KOPT-K1 (cell line): ENCODE results near the gene OR6C3.
"Not testable (repeated sequence)": the region's sequence is repeated elsewhere in the genome, so short reads cannot be mapped to it uniquely, and the experiment has no call there.

Experiments
- H3K27ac ChIP-seq: fragments of 200-600 bp; sonication (generic); 2 replicates; pipeline ENCODE4 v1.5.1; 2016; ENCODE audit warnings: antibody characterized with exemption, mild to moderate bottlenecking, low read depth, low read length; ENCODE audit not compliant: poor library complexity, severe bottlenecking
- H3K36me3 ChIP-seq: fragments of 200-600 bp; sonication (generic); 2 replicates; pipeline ENCODE4 v1.5.1; 2017; ENCODE audit warnings: antibody characterized with exemption, mild to moderate bottlenecking, low read length, moderate library complexity; ENCODE audit not compliant: insufficient read depth
- H3K9me3 ChIP-seq: fragments of 200-600 bp; sonication (generic); 2 replicates; pipeline ENCODE4 v1.5.1; 2017; ENCODE audit warnings: antibody characterized with exemption, low read length, mild to moderate bottlenecking; ENCODE audit not compliant: insufficient read depth, poor library complexity, severe bottlenecking

Gene OR6C3

DNA sequence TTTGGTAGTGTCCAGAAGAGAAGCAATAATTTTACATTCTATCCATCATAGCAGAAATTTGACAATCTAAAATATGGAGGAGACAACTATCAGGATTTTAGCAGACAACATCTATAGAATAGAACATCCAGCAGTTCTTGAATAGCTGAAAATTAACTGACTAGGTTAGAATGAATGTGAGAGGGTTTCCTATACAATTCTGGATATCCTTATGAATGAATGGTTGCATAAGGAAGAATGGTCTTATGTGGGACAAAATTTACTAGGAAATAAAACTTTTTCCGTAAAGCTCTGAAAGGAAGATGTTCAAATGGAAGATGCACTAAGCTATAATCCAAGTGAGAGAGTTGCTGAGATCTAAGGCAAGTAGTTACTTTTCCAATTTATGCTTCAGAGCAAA lies at the start of gene OR6C3:
Gene OR6C3, plus strand, starts transcription at position 301 of the 400 bp plus-strand sequence. CDS start 955 bp downstream, outside the sequence.
- Histone ChIP-seq H3K27ac (no peak within 1 kb of the TSS), H3K36me3 (no peaks in the 10 kb centered on the region), H3K9me3 (no peaks in the 10 kb centered on the region)

DNA sequence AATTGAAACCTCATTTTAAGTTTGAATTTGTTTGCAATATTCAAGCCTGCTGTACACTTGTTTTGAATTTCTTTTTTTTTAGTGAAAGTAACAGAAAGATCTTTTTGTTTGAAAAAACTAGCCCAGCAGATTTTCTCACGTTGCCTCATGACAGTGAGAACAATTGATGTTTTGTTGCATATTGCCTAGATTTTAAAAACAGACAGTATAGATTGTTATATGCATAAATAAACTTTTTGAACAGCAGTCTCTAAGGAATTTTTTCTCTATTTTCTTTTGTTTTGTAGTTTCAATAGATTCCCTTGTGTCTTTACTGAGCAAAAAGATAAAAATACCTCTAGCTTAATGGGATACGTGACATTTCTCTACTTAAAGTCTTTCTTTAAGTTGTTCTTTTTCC lies 49.6 kb upstream of the OR6C3 start:
- Histone ChIP-seq H3K27ac (no peak overlapping the region), H3K9me3 (peaks cover 9% of the 10 kb centered on the region), H3K36me3 (no peaks in the 10 kb centered on the region)

GRCh38 chr12:55289999-55290398 lies 40.5 kb upstream of the OR6C3 start:
- no peaks in the 10 kb centered on the region for H3K9me3 ChIP-seq
- H3K27ac ChIP-seq: no peak overlapping the region

GRCh38 chr12:55296469-55296868 lies 34.1 kb upstream of the OR6C3 start, which contains the start of gene OR6C6:
Gene OR6C6 (minus strand): TSS chr12:55296569. CDS start chr12:55295232, 1,337 bp downstream.
- Histone ChIP-seq H3K9me3 (no peaks in the 10 kb centered on the region), H3K36me3 (no peaks in the 10 kb centered on the region), H3K27ac (no peak within 1 kb of the TSS)

More at GRCh38 chr12:55289999-55290398, 40.5 kb upstream of the OR6C3 start:
- H3K36me3 ChIP-seq: no peaks in the 10 kb centered on the region

GRCh38 chr12:55314043-55314442 lies 16.5 kb upstream of the OR6C3 start, which contains the start of gene OR6C1:
Gene OR6C1 (plus strand): TSS chr12:55314343. CDS start chr12:55320600, 6,257 bp downstream.
- H3K9me3 ChIP-seq: no peaks in the 10 kb centered on the region
- H3K27ac ChIP-seq: no peak within 1 kb of the TSS
- H3K36me3 ChIP-seq: no peaks in the 10 kb centered on the region

DNA sequence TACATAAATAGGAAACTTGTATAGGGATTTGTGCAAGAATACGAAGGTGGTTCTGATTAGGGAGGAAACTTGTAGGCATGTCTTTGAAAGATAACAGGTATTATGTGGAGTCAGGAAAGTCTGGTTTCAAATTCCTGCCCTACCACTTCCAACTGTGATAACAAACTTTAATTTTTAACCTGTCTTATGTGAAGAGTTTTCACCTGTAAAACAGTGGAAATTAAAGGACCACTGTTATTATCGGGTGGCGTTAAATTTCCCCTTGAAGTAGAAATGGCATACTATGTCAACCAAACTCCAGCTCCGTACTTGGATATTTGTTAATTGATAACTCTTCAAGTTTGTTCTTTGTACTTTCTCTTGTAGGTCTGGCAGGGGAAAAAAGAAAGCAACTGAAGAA lies 10.3 kb upstream of the OR6C3 start:
- Histone ChIP-seq H3K36me3 (no peaks in the 10 kb centered on the region), H3K9me3 (no peaks in the 10 kb centered on the region), H3K27ac (no peak overlapping the region)

- H3K27ac ChIP-seq, H3K36me3 ChIP-seq, H3K9me3 ChIP-seq: not testable (repeated sequence)
These were observed 4.7 kb upstream of the OR6C3 start for GRCh38 chr12:55325801-55326200.

GRCh38 chr12:55336002-55336401 lies 5.5 kb downstream of the OR6C3 start:
- Histone ChIP-seq H3K27ac (no peak overlapping the region), H3K36me3 (no peaks in the 10 kb centered on the region), H3K9me3 (no peaks in the 10 kb centered on the region)

GRCh38 chr12:55355338-55355737 lies 24.8 kb downstream of the OR6C3 start:
- not testable (repeated sequence) for H3K27ac ChIP-seq, H3K9me3 ChIP-seq, H3K36me3 ChIP-seq

- no peaks in the 10 kb centered on the region for H3K36me3 ChIP-seq
- H3K9me3 ChIP-seq: no peaks in the 10 kb centered on the region
- H3K27ac ChIP-seq: no peak within 1 kb of the TSS
These were observed 32.1 kb downstream of the OR6C3 start, which contains the start of gene OR6C75 for GRCh38 chr12:55362675-55363074. Gene OR6C75 (plus strand): TSS chr12:55362975. CDS start chr12:55365111, 2,136 bp downstream.

DNA sequence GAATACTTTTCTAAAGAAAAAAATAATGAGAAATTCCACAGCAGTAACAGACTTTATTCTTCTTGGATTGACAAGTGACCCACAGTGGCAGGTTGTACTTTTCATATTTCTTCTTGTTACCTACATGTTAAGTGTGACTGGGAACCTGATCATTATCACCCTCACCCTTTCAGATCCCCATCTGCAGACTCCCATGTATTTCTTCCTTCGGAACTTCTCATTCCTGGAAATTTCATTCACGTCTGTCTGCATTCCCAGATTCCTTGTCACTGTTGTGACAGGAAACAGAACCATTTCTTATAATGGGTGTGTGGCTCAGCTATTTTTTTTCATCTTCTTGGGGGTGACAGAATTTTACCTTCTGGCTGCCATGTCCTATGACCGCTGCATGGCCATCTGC lies 34.5 kb downstream of the OR6C3 start:
- H3K9me3 ChIP-seq: no peaks in the 10 kb centered on the region
- no peak overlapping the region for H3K27ac ChIP-seq
- H3K36me3 ChIP-seq: no peaks in the 10 kb centered on the region

DNA sequence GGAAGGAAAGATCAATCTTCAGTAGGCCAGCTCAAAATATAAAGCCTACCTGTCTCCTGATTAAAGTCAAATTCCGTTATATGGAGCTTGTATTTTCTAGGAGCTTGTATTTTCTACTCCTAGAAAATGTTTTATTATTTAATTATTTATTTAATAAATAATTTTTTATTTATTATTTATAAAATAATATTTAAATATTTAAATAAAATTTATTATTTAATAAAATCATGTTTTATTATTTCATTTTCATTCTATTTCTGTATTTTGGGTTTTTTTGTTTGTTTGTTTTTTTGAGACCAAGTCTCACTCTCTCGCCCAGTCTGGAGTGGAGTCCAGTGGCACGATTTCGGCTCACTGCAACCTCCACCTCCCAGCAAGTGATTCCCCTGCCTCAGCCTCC lies 42.0 kb downstream of the OR6C3 start:
- no peak overlapping the region for H3K27ac ChIP-seq
- no peaks in the 10 kb centered on the region for H3K36me3 ChIP-seq
- no peaks in the 10 kb centered on the region for H3K9me3 ChIP-seq
